ENCODE measurements around the gene NET1.

Gene NET1

DNA sequence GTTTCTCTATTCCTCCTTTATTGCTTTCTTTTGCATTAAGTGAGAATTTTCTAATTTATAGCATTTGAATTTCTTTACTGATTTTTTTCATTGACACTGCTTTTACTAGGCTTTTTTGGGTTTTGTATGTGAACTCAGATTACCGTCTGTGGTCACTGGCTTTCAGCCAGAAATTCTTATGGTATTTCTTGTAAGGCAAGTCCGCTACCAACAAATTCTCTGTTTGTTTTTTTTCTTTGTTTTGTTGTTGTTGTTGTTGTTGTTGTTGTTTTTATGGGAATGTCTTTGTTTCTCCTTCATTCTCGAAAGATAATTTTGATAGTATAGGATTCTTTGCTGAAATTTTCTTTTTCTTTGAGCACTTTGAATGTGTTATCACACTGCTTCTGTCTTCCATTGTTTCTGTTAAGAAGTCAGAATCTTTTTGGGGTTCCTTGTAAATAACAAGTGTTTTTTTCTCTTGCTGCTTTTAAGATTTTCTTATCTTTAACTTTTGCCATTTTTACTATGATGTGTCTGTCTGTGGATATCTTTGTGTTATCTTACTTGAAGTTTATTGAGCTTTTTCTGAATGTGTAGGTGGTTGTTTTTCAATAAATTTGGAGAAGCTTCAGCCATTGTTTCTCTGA is 7.2 kb downstream of the NET1 start:
- Histone ChIP-seq H3K9ac (ENCODE audit: low read length) (no peak overlapping the region), H3K9me3 (ENCODE audit: control insufficient read depth, insufficient read depth, low read depth, low read length) (peaks cover 17% of the 10 kb centered on the region; the same call in 1 of the 2 replicates)

GRCh38 chr10:5423771-5424170 is 11.4 kb downstream of the NET1 start:
- Histone ChIP-seq H3K4me3 (ENCODE audit: low read depth, low read length) (no peak overlapping the region), H3K27me3 (ENCODE audit: control insufficient read depth, insufficient read depth, low read length) (no peaks in the 10 kb centered on the region), H3K27ac (ENCODE audit: low read depth, low read length) (no peak overlapping the region), H3K9ac (ENCODE audit: low read length) (no peak overlapping the region), H3K4me1 (ENCODE audit: control insufficient read depth, insufficient read depth, low read length) (peaks cover 19% of the 10 kb centered on the region), H3K9me3 (ENCODE audit: control insufficient read depth, insufficient read depth, low read depth, low read length) (peaks cover 8% of the 10 kb centered on the region; the same call in 1 of the 2 replicates), H3K36me3 (ENCODE audit: control insufficient read depth, insufficient read depth, low read length) (peaks cover 12% of the 10 kb centered on the region; the same call in 1 of the 2 replicates)

More for the DNA sequence above, 7.2 kb downstream of the NET1 start:
- Histone ChIP-seq H3K36me3 (ENCODE audit: control insufficient read depth, insufficient read depth, low read length) (no peaks in the 10 kb centered on the region; the same call in 1 of the 2 replicates), H3K27ac (ENCODE audit: low read depth, low read length) (no peak overlapping the region), H3K4me1 (ENCODE audit: control insufficient read depth, insufficient read depth, low read length) (peaks cover 17% of the 10 kb centered on the region; the same call in 1 of the 2 replicates), H3K27me3 (ENCODE audit: control insufficient read depth, insufficient read depth, low read length) (no peaks in the 10 kb centered on the region), H3K4me3 (ENCODE audit: low read depth, low read length) (no peak overlapping the region)

GRCh38 chr10:5424751-5425150 is 12.4 kb downstream of the NET1 start:
- Histone ChIP-seq H3K9me3 (ENCODE audit: control insufficient read depth, insufficient read depth, low read depth, low read length) (peaks cover 4% of the 10 kb centered on the region; the same call in 1 of the 2 replicates), H3K4me1 (ENCODE audit: control insufficient read depth, insufficient read depth, low read length) (peaks cover 19% of the 10 kb centered on the region), H3K27ac (ENCODE audit: low read depth, low read length) (no peak overlapping the region; the same call in 1 of the 2 replicates), H3K9ac (ENCODE audit: low read length) (no peak overlapping the region), H3K27me3 (ENCODE audit: control insufficient read depth, insufficient read depth, low read length) (no peaks in the 10 kb centered on the region), H3K4me3 (ENCODE audit: low read depth, low read length) (no peak overlapping the region), H3K36me3 (ENCODE audit: control insufficient read depth, insufficient read depth, low read length) (peaks cover 20% of the 10 kb centered on the region)

DNA sequence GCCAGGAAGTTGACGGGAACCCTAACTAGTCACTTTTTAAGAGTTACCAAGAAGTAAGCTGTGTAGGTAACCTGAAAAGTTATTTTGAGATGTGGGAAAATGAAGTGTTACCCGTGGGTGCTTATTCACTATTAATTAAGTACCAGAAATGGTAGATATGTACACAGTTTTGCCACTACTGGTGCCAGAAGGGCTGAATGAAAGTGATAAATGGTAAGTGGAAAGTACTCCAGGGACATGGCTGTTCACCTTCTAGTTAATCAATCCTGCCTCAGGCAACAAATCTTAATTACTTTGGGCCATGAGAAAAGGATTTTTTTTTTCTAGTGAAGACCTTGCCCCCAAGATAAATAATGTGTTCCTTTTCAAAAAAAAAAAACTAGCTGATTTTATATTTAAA is 15.8 kb downstream of the NET1 start:
- Histone ChIP-seq H3K4me1 (ENCODE audit: control insufficient read depth, insufficient read depth, low read length) (peaks cover 19% of the 10 kb centered on the region), H3K9ac (ENCODE audit: low read length) (no peak overlapping the region), H3K27ac (ENCODE audit: low read depth, low read length) (no peak overlapping the region), H3K9me3 (ENCODE audit: control insufficient read depth, insufficient read depth, low read depth, low read length) (peaks cover 6% of the 10 kb centered on the region; the same call in 1 of the 2 replicates), H3K4me3 (ENCODE audit: low read depth, low read length) (no peak overlapping the region), H3K27me3 (ENCODE audit: control insufficient read depth, insufficient read depth, low read length) (no peaks in the 10 kb centered on the region), H3K36me3 (ENCODE audit: control insufficient read depth, insufficient read depth, low read length) (peaks cover 32% of the 10 kb centered on the region)

DNA sequence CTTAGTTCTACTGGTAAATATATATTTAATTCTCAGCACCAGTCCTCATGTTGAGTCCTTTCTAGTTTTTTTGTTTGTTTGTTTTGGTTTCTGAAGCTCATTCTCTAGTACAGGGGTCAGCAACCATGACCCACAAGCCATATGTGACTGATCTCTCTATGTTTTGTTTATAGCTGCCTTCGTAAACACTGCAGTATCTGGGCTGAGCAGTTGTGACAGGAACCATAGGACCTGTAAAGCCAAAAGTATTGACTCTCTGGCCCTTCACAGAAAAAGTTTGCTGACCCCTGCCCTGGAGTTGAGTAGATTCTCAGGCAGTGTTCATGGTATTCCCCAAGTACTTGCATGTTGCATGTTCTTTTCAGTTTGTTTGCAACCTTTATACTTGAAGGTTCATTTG is 20.8 kb downstream of the NET1 start:
- H3K36me3 ChIP-seq (ENCODE audit: control insufficient read depth, insufficient read depth, low read length) = peaks cover 21% of the 10 kb centered on the region
- no peak overlapping the region for H3K4me3 ChIP-seq (ENCODE audit: low read depth, low read length)
- H3K27me3 ChIP-seq (ENCODE audit: control insufficient read depth, insufficient read depth, low read length) = no peaks in the 10 kb centered on the region
- no peak overlapping the region for H3K9ac ChIP-seq (ENCODE audit: low read length)
- H3K4me1 ChIP-seq (ENCODE audit: control insufficient read depth, insufficient read depth, low read length) = peaks cover 4% of the 10 kb centered on the region; the same call in 1 of the 2 replicates
- peaks cover 6% of the 10 kb centered on the region; the same call in 1 of the 2 replicates for H3K9me3 ChIP-seq (ENCODE audit: control insufficient read depth, insufficient read depth, low read depth, low read length)
- H3K27ac ChIP-seq (ENCODE audit: low read depth, low read length) = no peak overlapping the region

GRCh38 chr10:5434017-5434753 is 21.8 kb downstream of the NET1 start:
- Histone ChIP-seq H3K27ac (ENCODE audit: low read depth, low read length) (no peak overlapping the region), H3K27me3 (ENCODE audit: control insufficient read depth, insufficient read depth, low read length) (no peaks in the 10 kb centered on the region), H3K9ac (ENCODE audit: low read length) (no peak overlapping the region), H3K36me3 (ENCODE audit: control insufficient read depth, insufficient read depth, low read length) (peaks cover 21% of the 10 kb centered on the region), H3K4me3 (ENCODE audit: low read depth, low read length) (no peak overlapping the region), H3K9me3 (ENCODE audit: control insufficient read depth, insufficient read depth, low read depth, low read length) (peaks cover 6% of the 10 kb centered on the region; the same call in 1 of the 2 replicates), H3K4me1 (ENCODE audit: control insufficient read depth, insufficient read depth, low read length) (peaks cover 4% of the 10 kb centered on the region; the same call in 1 of the 2 replicates)

GRCh38 chr10:5435328-5435727 is 23.0 kb downstream of the NET1 start:
- no peak overlapping the region for H3K27ac ChIP-seq (ENCODE audit: low read depth, low read length)
- H3K4me3 ChIP-seq (ENCODE audit: low read depth, low read length) = no peak overlapping the region
- H3K4me1 ChIP-seq (ENCODE audit: control insufficient read depth, insufficient read depth, low read length) = peaks cover 4% of the 10 kb centered on the region; the same call in 1 of the 2 replicates
- H3K36me3 ChIP-seq (ENCODE audit: control insufficient read depth, insufficient read depth, low read length) = peaks cover 10% of the 10 kb centered on the region
- H3K9ac ChIP-seq (ENCODE audit: low read length) = no peak overlapping the region
- peaks cover 6% of the 10 kb centered on the region; the same call in 1 of the 2 replicates for H3K9me3 ChIP-seq (ENCODE audit: control insufficient read depth, insufficient read depth, low read depth, low read length)
- no peaks in the 10 kb centered on the region for H3K27me3 ChIP-seq (ENCODE audit: control insufficient read depth, insufficient read depth, low read length)

GRCh38 chr10:5440206-5440605 is 27.8 kb downstream of the NET1 start:
- Histone ChIP-seq H3K4me3 (ENCODE audit: low read depth, low read length) (no peak overlapping the region), H3K27me3 (ENCODE audit: control insufficient read depth, insufficient read depth, low read length) (no peaks in the 10 kb centered on the region), H3K27ac (ENCODE audit: low read depth, low read length) (no peak overlapping the region), H3K36me3 (ENCODE audit: control insufficient read depth, insufficient read depth, low read length) (peaks cover 10% of the 10 kb centered on the region), H3K4me1 (ENCODE audit: control insufficient read depth, insufficient read depth, low read length) (no peaks in the 10 kb centered on the region), H3K9me3 (ENCODE audit: control insufficient read depth, insufficient read depth, low read depth, low read length) (no peaks in the 10 kb centered on the region), H3K9ac (ENCODE audit: low read length) (no peak overlapping the region)

DNA sequence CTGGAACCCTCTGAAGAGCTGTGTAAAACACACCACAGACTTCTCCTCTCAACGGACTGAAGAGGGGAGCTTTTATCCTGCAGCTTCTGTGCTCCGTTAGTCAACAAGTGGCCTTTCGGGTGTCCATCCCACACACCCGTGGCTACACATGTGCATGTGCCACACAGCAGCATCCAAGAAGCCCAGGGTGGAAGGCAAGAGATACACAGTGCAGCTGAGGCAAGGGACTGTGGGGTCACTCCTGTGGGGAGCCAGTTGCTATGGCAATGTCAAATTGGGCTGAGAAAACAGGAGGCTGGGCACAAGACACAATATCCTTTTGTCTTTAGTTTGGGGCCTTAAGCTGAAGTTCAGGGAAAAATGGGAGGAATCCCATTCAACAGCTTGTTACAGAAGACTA is 28.7 kb downstream of the NET1 start:
- Histone ChIP-seq H3K27ac (ENCODE audit: low read depth, low read length) (no peak overlapping the region), H3K9me3 (ENCODE audit: control insufficient read depth, insufficient read depth, low read depth, low read length) (no peaks in the 10 kb centered on the region), H3K27me3 (ENCODE audit: control insufficient read depth, insufficient read depth, low read length) (no peaks in the 10 kb centered on the region), H3K4me1 (ENCODE audit: control insufficient read depth, insufficient read depth, low read length) (peaks cover 2% of the 10 kb centered on the region; the same call in 1 of the 2 replicates), H3K9ac (ENCODE audit: low read length) (no peak overlapping the region), H3K4me3 (ENCODE audit: low read depth, low read length) (no peak overlapping the region), H3K36me3 (ENCODE audit: control insufficient read depth, insufficient read depth, low read length) (peaks cover 10% of the 10 kb centered on the region)

DNA sequence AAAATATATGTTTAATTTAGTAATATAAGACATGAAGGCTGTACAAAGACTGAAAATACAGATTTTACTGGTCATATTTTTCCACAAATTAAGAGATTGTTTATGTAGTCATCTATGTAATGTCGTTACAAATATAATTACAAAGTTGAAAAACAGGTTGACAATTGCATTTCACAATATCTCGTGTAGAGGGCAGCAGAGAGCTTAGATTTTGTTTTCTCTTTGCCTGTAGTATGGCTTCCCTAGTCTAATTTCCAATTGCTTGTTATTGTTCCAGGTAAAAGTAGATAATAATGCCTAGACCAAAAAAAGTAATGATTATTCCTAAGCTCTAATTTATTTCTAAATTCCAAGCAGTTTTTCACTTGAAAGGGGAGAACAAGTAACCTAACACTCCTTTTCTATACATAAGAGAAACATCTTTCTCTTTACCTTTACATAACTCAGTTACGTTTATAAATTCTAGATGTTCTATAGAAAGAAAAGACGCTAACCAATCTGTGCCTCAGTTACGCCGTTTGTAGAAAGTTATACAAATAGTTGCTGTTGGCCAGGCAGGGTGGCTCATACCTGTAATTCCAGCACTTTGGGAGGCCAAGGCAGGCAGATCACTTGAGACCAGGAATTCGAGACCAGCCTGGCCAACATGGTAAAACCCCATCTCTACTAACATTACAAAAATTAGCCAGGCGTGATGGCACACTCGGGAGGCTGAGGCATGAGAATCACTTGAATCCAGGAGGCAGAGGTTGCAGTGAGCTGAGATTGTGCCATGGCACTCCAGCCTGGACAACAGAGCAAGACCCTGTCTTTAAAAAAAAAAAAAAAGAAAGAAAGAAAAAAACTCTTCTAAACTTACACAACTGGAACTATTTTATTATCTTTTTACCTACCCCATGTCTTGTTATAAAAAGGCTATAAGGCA is 30.0 kb downstream of the NET1 start:
- no peak overlapping the region for H3K9ac ChIP-seq (ENCODE audit: low read length)
- no peaks in the 10 kb centered on the region for H3K9me3 ChIP-seq (ENCODE audit: control insufficient read depth, insufficient read depth, low read depth, low read length)
- peaks cover 11% of the 10 kb centered on the region for H3K4me1 ChIP-seq (ENCODE audit: control insufficient read depth, insufficient read depth, low read length)
- no peak overlapping the region for H3K27ac ChIP-seq (ENCODE audit: low read depth, low read length)
- no peak overlapping the region for H3K4me3 ChIP-seq (ENCODE audit: low read depth, low read length)
- no peaks in the 10 kb centered on the region for H3K27me3 ChIP-seq (ENCODE audit: control insufficient read depth, insufficient read depth, low read length)
- H3K36me3 ChIP-seq (ENCODE audit: control insufficient read depth, insufficient read depth, low read length) = peaks cover 10% of the 10 kb centered on the region

Data from HUES6 (cell line).